ENCODE measurements around the gene NBEA.

Gene NBEA

DNA sequence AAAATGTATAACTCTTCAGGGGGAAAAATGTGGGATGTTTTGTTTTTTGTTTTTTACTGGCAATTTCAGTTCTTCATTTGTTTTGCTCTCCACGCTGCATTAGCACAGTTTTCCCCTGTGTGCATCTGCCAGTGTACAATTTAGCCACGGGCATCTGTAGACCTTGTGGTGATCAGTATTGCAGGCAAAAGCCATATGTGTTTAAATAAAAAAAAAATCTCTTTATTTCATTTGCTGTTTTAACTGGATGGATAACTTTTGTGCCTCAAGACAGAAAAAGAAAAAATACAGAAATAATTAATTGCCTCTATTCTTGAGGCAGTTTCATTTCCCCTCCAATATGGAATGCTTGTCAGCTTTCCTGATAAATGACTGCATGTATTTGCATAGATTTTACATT is 542.3 kb downstream of the NBEA start:
- no peaks in the 10 kb centered on the region for H3K4me1 ChIP-seq (ENCODE audit: insufficient read depth, poor library complexity, severe bottlenecking)
- no peak overlapping the region for H3K27ac ChIP-seq (ENCODE audit: poor library complexity, severe bottlenecking)
- ATAC-seq (ENCODE audit: low read depth) (no peak), DNase-seq (ENCODE audit: low spot score) (no peak)
- TF ChIP-seq, protein P1, sequence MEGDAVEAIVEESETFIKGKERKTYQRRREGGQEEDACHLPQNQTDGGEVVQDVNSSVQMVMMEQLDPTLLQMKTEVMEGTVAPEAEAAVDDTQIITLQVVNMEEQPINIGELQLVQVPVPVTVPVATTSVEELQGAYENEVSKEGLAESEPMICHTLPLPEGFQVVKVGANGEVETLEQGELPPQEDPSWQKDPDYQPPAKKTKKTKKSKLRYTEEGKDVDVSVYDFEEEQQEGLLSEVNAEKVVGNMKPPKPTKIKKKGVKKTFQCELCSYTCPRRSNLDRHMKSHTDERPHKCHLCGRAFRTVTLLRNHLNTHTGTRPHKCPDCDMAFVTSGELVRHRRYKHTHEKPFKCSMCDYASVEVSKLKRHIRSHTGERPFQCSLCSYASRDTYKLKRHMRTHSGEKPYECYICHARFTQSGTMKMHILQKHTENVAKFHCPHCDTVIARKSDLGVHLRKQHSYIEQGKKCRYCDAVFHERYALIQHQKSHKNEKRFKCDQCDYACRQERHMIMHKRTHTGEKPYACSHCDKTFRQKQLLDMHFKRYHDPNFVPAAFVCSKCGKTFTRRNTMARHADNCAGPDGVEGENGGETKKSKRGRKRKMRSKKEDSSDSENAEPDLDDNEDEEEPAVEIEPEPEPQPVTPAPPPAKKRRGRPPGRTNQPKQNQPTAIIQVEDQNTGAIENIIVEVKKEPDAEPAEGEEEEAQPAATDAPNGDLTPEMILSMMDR (IDR thresholded peaks at IDR 0.05; ENCODE audit: poor library complexity, severe bottlenecking): no peak
- H3K4me3 ChIP-seq (ENCODE audit: severe bottlenecking): no peak overlapping the region
- no peaks in the 10 kb centered on the region for H3K36me3 ChIP-seq (ENCODE audit: low read depth)
- H3K27me3 ChIP-seq (ENCODE audit: insufficient read depth, poor library complexity, severe bottlenecking): no peaks in the 10 kb centered on the region
- no peaks in the 10 kb centered on the region for H3K9me3 ChIP-seq (ENCODE audit: severe bottlenecking)

- TF ChIP-seq, protein P1 (IDR thresholded peaks at IDR 0.05; ENCODE audit: poor library complexity, severe bottlenecking): no peak
- DNase-seq (ENCODE audit: low spot score) (no peak), ATAC-seq (ENCODE audit: low read depth) (no peak)
- no peaks in the 10 kb centered on the region for H3K9me3 ChIP-seq (ENCODE audit: severe bottlenecking)
- no peaks in the 10 kb centered on the region for H3K36me3 ChIP-seq (ENCODE audit: low read depth)
- no peak overlapping the region for H3K4me3 ChIP-seq (ENCODE audit: severe bottlenecking)
- H3K27me3 ChIP-seq (ENCODE audit: insufficient read depth, poor library complexity, severe bottlenecking): no peaks in the 10 kb centered on the region
- H3K4me1 ChIP-seq (ENCODE audit: insufficient read depth, poor library complexity, severe bottlenecking): no peaks in the 10 kb centered on the region
- no peak overlapping the region for H3K27ac ChIP-seq (ENCODE audit: poor library complexity, severe bottlenecking)
Observed at GRCh38 chr13:35485424-35485823, 543.4 kb downstream of the NBEA start.

- ATAC-seq (ENCODE audit: low read depth) (no peak), DNase-seq (ENCODE audit: low spot score) (no peak)
- H3K36me3 ChIP-seq (ENCODE audit: low read depth): no peaks in the 10 kb centered on the region
- H3K27ac ChIP-seq (ENCODE audit: poor library complexity, severe bottlenecking): no peak overlapping the region
- TF ChIP-seq, protein P1 (IDR thresholded peaks at IDR 0.05; ENCODE audit: poor library complexity, severe bottlenecking): no peak
- H3K27me3 ChIP-seq (ENCODE audit: insufficient read depth, poor library complexity, severe bottlenecking): no peaks in the 10 kb centered on the region
- no peaks in the 10 kb centered on the region for H3K9me3 ChIP-seq (ENCODE audit: severe bottlenecking)
- H3K4me3 ChIP-seq (ENCODE audit: severe bottlenecking): no peak overlapping the region
- H3K4me1 ChIP-seq (ENCODE audit: insufficient read depth, poor library complexity, severe bottlenecking): no peaks in the 10 kb centered on the region
Observed at GRCh38 chr13:35489050-35489449, 547.0 kb downstream of the NBEA start.

- ATAC-seq (ENCODE audit: low read depth): no peak
- H3K9me3 ChIP-seq (ENCODE audit: severe bottlenecking): no peaks in the 10 kb centered on the region
- no peaks in the 10 kb centered on the region for H3K27me3 ChIP-seq (ENCODE audit: insufficient read depth, poor library complexity, severe bottlenecking)
- TF ChIP-seq, protein P1 (IDR thresholded peaks at IDR 0.05; ENCODE audit: poor library complexity, severe bottlenecking): no peak
- H3K4me3 ChIP-seq (ENCODE audit: severe bottlenecking): no peak overlapping the region
- DNase-seq (ENCODE audit: low spot score): no peak
- no peaks in the 10 kb centered on the region for H3K4me1 ChIP-seq (ENCODE audit: insufficient read depth, poor library complexity, severe bottlenecking)
- no peaks in the 10 kb centered on the region for H3K36me3 ChIP-seq (ENCODE audit: low read depth)
- H3K27ac ChIP-seq (ENCODE audit: poor library complexity, severe bottlenecking): no peak overlapping the region
Observed at GRCh38 chr13:35496006-35496405, 553.9 kb downstream of the NBEA start.

DNA sequence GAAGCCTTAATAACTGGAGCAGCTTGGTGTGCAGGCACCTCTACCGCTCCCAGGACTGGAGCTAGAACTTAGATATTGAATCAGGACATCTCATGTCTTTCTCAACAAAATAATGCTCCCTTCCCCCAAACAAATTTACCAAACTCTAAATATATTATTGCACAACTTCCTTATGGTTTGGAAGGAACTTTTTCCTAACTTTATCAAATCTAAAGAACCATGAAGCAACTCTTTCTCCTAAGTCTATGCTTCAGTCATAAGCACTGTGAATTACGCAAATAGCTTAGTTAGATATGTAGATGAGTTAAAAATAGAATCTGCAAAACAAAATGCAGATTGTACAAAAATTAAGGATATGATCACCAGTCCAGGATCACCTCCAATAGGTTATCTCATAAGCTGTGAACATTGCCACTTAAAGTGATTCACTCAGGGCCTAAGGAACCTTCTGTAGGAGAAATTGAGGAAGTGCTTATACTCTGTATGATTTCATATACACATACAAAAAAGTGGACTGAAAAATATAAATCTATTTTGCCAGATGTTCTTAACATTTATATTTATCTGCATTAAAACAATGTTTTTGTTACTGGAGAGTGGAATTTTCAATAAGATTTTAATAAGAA is 554.8 kb downstream of the NBEA start:
- no peak overlapping the region for H3K4me3 ChIP-seq (ENCODE audit: severe bottlenecking)

More for the DNA sequence above, 554.8 kb downstream of the NBEA start:
- TF ChIP-seq, protein P1 (IDR thresholded peaks at IDR 0.05; ENCODE audit: poor library complexity, severe bottlenecking): no peak
- H3K27me3 ChIP-seq (ENCODE audit: insufficient read depth, poor library complexity, severe bottlenecking): no peaks in the 10 kb centered on the region
- H3K9me3 ChIP-seq (ENCODE audit: severe bottlenecking): no peaks in the 10 kb centered on the region
- H3K4me1 ChIP-seq (ENCODE audit: insufficient read depth, poor library complexity, severe bottlenecking): no peaks in the 10 kb centered on the region
- DNase-seq (ENCODE audit: low spot score) (no peak), ATAC-seq (ENCODE audit: low read depth) (no peak)
- no peak overlapping the region for H3K27ac ChIP-seq (ENCODE audit: poor library complexity, severe bottlenecking)
- no peaks in the 10 kb centered on the region for H3K36me3 ChIP-seq (ENCODE audit: low read depth)

Measured in RWPE2 (cell line).